Neural progenitor cell (in vitro differentiated cells): ENCODE measurements around the gene ADAMTS20.

Source experiments
- EZH2 ChIP-seq: fragments of 200-600 bp; sonication (generic); IDR thresholded peaks from 2 replicates; pipeline ENCODE4 v1.6.1; 2017; ENCODE audit warnings: antibody characterized with exemption, mild to moderate bottlenecking, moderate library complexity
- EZH2phosphoT487 ChIP-seq: fragments of 200-600 bp; sonication (generic); IDR thresholded peaks from 2 replicates; pipeline ENCODE4 v1.6.1; 2017; ENCODE audit warnings: antibody characterized with exemption
- TF ChIP-seq, protein P1 (sequence below): fragments of 200-600 bp; sonication (generic); IDR thresholded peaks from 2 replicates; pipeline ENCODE4 v1.5.1; 2017; ENCODE audit warnings: antibody characterized with exemption, mild to moderate bottlenecking

DNA sequence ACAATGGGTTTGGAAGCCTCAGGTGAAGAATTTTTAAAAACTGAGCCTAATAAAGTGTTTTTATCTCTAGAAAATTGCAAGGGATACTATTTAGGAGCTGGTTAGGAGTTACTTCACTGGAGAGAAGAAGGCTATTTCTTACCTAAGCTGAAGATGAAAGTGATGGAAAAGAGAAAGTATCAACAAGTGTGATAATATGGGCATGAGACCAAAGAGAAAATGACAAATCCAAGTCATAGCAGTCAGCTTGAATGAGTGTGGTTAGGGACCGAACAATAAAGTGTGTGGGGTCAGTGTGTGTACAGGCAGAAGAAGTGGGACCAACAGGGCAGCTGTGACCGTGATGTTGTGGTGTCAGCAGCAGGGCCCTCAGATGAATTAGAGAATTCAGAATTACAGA is 24.2 kb upstream of the ADAMTS20 start:
- TF ChIP-seq, protein P1, sequence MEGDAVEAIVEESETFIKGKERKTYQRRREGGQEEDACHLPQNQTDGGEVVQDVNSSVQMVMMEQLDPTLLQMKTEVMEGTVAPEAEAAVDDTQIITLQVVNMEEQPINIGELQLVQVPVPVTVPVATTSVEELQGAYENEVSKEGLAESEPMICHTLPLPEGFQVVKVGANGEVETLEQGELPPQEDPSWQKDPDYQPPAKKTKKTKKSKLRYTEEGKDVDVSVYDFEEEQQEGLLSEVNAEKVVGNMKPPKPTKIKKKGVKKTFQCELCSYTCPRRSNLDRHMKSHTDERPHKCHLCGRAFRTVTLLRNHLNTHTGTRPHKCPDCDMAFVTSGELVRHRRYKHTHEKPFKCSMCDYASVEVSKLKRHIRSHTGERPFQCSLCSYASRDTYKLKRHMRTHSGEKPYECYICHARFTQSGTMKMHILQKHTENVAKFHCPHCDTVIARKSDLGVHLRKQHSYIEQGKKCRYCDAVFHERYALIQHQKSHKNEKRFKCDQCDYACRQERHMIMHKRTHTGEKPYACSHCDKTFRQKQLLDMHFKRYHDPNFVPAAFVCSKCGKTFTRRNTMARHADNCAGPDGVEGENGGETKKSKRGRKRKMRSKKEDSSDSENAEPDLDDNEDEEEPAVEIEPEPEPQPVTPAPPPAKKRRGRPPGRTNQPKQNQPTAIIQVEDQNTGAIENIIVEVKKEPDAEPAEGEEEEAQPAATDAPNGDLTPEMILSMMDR, result no peak
- TF ChIP-seq EZH2, result no peak
- TF ChIP-seq EZH2phosphoT487, result no peak
